Epidermal melanocyte (primary cell): ENCODE results near the gene CDKL5.

Experiments used
- DNase-seq: peaks from one replicate; pipeline ENCODE4 v3.0.0; 2011; ENCODE audit warnings: low spot score; ENCODE audit not compliant: insufficient read length

Gene CDKL5

DNA sequence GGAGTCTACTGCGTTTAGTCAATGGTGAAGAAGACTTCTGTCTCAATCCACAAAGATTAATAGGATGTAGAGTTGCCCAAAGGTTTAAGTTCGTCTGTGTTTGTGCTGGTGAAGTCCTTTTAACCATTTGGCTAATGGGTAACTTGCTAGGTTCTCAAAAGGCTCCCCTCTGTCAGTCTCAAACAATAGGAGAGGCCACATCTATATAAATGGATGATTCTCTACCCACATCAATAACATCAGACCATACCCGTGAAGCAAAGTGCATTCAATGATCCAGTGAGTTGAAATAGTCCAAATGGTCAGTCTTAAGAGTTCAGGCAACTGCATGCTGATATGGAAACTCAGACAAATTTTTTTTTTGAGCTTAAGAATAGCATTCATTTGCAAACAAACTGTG is 218.4 kb downstream of the CDKL5 start:
- DNase-seq: no peak

DNA sequence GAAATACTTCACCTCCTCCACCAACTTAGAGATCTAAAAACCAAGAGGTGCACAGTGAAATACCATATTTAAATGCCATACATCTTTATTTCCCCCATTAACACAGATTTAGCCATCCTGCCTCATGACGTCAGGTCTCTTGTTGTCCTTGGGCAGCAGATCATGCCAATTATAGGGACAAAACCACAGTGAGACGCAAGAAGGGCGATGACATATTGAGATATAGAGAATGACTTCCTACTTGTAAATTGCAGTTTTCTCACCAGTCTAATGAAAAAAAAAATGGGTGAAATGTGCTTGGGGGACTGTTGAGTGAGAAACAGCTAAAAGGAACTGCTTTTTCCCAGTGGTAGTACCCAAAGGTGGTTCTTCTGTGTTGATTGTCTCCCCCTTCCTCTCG is 222.2 kb downstream of the CDKL5 start:
- DNase-seq: no peak

DNA sequence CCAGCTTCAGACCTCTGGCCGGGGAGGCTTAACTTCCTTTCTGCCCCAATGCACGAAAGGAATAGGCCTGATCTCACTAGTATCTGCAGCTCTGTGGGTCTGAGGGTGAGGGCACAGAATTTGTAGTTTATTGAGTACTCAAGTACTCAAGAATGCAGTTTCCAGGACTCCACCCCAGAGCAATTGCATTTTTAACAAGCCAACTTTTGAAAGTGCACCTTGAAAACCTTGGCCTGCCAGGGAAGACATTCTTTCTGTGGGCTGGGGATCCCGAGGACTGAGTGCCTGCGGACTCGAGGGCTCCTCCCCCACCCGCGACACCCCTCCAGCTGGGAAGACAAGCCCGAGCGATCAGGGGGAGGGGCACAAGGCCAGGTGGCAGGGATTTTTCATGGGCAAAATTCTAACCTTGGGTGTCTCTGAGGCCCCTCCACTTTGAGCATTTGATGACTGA is 224.1 kb downstream of the CDKL5 start:
- no peak for DNase-seq

DNA sequence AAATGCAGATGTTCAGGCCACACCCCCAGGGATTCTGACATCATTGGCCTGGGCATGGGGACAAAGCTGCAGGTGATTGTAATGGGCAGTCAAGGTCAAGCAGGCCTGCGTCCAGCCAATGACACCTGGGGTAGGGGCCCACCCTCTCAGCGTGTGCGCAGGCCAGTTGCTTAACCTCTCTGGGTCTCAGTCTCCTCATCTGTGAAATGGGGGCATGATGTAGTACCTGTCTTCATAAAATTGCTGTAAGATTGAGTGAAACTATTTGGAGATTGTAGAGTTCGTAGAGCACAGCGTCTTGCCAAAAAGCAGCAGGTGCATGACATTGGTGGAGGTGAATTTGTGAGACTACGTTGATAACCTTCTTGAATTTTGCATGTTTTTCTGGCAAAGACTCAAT is 225.3 kb downstream of the CDKL5 start:
- no peak for DNase-seq

DNA sequence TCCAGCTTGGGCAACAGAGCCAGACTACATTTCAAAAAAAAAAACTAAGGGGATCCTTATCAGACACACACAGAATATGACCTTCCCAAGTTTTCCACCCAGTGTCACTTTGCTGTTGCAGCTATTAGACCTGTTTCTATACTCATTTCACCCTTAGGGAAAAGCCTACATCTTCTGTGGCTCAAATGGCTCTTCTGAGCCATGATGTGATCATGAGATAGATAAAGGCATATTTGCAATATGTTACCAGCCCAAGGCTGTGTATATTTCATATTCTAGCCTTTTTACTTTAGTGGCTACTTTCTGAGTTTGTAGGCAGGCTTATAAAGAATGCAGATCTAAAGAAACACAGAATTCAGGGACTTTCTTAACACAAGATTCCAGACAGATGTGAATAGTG is 227.2 kb downstream of the CDKL5 start:
- no peak for DNase-seq

DNA sequence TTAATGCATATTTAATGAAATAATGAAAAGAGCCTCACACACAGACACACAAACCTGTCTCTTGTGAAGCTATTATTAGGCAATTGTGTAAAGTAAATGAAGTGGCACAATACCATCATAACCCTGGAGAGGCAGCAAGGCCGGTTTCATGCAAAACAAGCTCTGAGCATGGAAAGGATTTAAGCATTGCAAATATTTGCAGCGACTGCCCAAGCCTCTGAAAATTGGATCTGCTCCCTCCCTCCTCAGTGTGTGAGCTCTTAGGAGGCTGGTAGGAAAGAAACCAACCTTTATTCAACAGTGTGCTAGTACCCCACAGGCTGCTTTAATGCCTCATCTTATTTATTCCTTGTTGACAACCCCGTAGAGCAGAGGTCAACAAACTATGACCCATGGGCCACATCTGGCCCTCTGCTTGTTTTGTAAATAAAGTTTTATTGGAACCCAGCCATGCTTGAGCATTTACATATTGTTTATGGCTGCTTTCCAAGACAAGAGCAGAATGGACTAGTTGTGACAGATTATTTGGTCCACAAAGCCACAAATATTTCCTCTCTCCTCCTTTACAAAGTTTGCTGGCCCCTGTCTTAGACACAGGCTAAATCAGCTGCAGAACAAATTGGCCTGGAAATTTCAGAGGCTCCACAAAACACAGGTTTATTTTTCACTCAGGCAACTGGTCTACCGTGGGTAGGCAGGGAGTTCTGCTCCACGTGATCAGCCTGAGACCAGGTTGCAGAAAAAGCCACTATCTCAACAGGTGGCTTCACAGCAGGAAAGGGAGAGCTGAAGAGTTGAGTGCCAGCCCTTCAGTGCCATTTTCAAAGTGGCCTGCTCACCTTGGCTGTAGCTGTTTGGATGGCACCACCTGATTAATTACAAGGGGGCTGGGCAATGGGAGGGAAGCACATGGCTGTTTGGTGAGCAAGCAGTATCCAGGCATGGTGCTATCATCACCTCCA is 229.7 kb downstream of the CDKL5 start:
- DNase-seq: no peak

DNA sequence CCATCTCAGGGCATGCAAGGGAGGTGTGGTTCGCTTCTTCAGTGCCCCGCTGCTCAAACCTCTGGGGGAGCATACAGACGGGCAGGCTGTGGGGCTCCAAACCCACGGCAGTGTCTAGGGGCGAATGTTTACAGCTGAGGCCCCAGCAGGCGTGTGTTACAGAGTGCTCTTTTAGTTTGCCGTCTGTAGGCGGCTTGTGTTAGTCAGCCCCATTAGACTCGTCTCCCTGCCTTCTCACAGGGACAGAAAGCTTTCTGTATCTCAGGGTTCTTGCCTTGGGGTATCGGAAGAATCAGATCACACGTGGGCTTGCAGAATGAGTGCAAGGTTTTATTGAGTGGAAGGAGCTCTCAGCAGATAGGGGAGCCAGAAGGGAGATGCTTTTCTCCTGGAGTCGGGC is 235.9 kb downstream of the CDKL5 start:
- no peak for DNase-seq

DNA sequence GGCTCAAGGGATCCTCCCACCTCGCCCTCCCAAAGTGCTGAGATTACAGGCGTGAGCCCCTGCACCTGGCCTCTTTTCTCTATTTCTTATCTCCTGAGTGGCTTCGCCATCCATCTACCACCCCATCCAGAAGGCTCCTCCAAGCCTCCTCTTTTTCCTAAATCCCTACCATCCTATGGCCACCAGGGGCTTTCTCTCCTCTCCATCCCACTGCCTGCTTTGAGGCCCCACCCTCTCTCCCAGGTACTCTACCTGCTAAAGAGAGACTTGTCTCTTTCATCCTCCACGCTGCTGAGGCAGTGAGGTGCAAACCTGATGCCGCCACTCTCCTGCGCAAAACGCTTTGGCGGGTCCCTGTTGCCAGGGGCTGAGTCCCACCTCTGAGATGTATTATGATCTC is 239.5 kb downstream of the CDKL5 start:
- DNase-seq: no peak

DNA sequence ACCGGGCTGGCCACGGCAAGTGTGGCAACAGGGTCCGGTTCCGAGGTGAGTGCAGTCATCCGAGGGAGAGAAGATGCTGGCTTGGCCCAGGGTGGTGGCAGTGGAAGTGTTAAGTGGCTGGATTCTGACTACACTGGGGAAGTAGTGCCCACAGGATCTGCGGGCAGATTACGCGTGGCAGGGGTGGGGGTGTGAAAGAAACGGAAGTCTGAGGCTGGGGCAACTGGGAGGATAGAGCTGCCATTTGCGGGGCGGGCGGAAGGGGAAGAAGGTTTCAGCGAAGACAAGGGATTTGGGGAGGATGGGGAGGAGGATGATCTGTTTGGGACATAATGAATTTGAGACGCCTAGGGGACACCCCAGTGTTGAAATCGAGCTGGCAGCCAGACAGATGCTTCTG is 241.2 kb downstream of the CDKL5 start:
- DNase-seq: no peak

DNA sequence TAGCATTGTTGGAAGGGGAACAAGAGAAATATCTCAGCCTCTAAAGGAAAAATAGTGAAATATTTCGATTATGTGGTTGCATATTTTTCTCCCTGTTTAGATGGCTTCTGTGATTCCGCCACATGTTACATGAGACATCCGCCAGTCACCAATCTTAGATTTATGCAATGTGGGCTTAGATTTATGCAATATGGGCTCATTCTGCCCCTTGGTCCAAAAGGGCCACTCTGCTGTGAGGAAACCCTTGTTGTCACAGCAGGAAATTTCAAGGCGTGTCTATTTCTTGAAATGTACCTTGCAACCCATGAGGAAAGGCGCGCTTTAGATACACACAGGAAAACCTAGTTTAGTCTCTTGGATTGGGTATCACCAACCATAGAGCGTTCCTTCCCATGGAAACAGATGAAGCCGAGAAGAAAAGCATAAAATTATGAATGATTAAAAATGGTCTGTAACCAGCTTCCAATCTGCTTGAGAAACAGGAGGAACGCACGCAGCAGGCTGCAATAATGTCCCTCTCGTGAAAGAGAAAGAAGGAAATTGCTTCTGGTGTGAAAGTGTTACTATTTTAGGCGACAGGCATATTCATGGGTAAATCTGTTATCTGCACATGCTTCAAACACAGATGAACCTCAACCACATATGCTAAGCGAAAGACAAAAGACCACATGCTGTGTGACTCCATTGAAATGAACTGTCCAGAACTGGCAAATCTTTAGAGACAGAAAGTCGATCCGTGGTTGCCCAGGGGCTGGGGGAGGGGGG is 242.8 kb downstream of the CDKL5 start:
- DNase-seq: no peak

DNA sequence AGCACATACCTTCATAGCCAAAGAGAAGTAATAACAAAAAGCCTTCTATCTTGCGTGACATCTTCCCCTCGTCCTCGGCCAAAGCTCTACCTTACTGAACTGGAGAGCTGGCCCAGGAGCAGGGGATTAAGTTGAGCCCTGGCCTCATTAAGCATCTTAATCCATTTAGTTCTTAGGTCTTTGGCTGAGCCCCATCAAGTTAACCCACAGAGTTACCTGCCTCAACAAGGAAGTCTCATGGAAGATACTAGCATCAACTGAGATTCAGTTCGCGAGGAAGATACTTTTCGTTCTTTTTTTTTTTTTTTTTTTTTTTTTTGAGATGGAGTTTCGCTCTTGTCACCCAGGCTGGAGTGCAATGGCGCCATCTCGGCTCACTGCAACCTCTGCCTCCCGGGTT is 246.6 kb downstream of the CDKL5 start, which contains the start of gene RS1:
Gene RS1, minus strand, starts transcription at position 101 of the 400 bp plus-strand sequence. Its CDS starts 40 bp downstream, at position 61.
- DNase-seq: no peak

DNA sequence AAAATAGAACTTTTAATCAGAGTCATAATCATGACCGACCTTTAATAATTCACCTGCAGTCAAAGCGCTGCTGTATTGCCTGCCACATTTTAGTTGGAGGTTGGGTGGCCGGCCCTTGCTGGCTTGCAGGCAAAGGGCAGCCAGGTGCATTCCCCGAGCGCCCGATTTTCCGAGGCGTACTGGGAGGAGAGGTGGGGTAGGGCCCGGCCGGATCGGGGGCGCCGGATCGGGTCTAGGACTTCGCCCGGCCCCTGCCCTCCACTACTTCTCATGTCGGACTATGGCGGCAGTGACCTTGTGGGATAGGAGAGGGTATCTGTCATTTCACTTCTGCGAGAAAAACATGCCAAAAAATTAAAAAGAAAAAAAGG is 249.0 kb downstream of the CDKL5 start:
- no peak for DNase-seq

DNA sequence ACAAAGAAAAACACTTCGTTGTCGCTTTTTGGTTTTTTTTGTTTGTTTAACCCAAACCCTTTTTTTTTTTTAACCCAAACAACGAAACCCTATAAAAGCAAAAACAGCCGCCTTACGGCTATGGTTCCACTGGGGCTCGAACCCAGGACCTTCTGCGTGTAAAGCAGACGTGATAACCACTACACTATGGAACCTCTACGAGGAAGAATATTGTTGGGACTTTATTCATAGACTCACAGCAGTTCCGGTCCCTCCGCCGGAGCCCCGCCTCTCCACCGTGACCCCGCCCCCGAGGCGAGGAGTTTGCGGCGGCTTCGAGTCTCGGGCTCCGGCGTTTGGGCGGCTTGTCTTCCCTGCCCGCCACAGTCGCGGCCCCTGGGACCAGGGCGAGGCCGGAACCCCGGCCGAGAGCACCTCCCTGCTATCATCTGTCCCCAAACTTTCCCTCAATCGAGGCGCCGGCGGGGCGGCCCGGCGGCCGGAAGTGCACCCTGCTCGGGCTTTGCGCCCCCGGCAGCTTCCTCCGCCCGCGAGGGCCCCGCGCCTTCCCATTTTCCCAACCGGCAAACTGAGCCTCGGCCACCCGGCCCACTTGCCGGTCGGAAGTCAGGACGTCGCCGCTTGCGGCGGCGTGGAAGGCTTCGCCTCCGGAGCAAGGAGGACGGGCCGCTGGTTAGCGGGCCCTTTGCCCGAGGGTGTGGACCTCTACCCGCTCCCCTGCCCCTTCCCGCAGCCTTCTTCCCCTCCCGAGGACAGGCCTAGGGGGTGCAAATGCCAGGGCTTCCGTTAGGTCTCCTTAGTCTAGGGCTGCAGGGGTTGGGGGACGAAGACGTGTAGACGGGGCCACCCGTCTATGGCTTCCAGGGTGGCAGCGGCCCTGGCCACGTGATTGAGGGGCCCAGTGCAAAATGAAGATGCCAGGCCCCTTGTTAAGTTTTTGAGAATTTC is 249.7 kb downstream of the CDKL5 start:
- DNase-seq: peak; percentile 21

DNA sequence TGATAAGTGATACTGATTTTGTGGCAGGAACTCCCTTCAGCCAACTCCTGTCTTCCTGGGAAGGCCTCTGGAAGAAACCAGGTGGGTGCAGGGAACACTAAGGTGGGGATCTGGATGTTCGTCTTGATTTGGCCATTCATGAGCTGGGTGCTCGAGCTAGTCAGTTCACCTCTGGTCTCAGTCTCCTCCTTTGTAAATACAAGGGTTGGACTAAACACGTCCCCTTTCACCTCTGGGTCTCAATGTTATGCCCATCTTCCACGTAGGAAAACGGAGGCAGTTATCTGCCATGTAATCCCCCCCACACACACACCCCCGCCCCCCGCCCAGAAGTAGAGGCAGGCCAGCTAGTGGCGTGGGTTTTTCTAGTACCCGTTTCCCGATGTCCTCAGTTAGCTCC is 250.6 kb downstream of the CDKL5 start:
- DNase-seq: no peak

DNA sequence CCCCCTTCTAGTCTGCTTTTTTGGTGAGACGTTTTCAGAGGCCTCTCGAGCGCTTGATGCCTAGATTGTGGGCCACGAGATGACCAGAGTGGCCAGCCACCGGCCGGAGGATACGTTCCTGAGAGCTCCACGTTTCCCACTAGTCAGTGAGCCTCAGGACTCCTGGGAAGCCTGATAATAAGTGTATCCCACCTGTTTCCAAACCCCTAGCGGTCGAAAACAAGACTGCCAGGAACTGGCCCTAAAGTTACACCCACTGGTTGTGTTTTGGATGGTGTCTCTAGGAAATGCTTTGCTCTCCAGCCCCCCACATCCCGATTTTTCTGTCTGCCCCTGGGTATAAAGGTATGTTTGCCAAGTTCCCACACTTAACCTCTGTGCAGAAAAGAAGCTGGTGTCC is 251.1 kb downstream of the CDKL5 start:
- no peak for DNase-seq

DNA sequence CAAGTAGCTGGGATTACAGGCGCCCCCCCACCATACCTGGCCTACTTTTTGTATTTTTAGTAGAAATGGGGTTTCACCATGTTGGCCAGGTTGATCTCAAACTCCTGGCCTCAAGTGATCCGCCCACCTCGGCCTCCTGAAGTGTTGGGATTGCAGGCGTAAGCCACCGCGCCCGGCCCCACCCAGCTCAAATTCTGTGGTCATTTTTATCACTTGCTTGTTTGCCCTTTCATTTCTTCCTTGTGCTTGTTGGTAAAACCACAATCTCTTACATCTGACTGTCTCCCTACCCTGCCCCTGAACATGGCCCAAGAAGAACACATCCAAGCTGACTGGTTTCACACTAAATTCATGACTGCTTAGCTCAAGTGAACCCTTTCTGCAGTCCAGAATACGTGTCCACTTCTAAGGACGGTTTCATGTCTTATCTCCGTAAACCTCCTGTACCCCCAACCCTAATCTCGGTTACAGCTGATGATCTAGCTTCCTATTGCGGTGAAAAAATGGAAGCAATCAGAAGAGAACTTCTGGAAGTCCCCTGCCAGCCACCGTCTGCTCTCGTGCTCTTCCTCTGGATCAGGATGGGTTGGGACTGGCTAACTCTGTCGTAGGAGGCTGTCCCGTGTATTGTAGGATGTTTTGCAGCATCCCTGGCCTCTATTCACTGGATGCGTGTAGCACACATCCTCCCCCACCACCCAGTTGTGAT is 251.9 kb downstream of the CDKL5 start:
- DNase-seq: no peak

DNA sequence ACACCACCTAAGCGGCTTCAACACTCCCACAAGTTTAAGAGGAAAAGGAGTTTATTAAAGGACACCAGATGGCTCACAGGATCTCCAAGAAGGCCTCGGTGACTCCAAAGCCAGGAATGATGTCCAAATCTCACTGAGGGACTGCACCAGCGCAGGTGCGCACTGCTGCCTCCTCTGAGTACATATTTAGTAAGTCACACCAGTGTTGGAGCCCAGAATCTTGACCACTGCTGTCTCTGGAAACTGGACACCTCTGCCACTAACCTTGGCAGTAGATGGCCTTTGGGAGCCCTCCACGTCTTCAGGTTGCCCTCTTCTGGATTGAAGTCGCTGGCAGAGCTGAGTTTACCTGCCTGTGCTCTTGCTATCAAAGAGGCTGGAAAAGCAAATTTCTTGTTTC is 256.6 kb downstream of the CDKL5 start:
- DNase-seq: no peak

DNA sequence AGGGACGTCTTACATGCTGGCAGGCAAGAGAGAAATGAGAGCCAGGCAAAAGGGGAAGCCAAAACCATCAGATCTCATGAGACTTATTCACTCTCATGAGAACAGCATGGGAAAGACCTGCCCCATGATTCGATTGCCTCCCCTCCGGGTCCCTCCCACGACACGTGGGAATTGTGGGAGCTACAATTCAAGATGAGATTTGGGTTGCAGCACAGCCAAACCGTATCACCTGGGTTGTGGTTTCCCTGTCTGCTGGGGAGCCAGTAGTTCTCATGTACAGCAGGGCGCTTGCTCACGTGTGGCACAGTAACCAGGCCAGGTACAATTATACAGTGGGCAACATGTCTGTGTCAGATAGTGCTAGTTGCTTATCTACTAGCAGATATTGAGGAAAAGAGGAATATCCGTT is 257.6 kb downstream of the CDKL5 start:
- no peak for DNase-seq

DNA sequence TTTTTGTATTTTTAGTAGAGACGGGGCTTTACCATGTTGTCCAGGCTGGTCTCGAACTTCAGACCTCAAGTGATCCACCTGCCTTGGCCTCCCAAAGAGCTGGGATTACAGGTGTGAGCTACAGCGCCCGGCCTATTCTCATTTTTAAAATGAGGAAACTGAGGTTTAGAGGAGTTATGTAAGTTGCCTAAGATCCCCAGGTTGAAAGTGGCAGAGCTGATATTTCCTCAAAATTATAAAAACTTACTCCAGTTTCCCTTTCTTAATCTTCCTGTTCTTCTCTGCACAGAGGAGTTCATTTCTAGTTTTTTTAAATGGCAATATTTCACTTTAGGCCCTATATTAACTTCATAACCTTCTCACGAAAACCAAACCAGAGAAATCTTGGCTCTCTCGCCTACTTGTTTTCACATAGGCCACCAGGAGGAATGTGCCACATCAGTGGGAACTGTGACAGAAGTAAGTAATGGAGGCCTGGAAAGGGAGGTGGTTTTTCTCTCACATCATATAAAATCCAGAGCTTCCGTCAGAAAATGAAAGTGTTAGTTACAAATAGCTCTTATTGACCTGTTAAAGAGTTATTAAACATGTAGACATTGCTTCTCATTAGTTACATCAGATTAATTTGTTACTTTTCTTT is 262.6 kb downstream of the CDKL5 start:
- DNase-seq: no peak

DNA sequence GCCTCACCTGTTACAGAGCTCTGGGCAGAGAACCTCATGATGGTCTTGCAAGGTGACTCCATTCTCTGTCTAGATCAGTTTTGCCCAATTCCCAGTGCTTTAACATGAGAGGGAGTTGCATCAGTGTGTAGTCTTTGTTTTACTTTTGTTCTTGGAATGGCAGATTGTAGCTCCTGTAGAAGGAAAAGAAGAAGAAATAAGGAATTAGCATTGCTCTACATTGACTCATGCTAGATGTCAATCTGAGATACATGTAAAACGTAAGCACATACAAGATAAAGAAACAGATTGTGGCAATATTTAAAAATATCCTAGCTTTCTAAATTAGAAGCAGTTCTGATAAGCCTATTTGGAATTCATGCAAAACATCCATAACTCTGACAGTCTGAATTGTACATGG is 266.0 kb downstream of the CDKL5 start:
- no peak for DNase-seq
